Measurements from ENCODE around the gene TBC1D19. TPM values are rescaled to one million over a fixed set of nuclear protein-coding genes. Genes with fewer than 3 reads are reported as not detected.

TBC1D19 gene
- total and polyA plus RNA-seq, 2 experiments from 2014 or later: 7.9 to 21.9 TPM

DNA sequence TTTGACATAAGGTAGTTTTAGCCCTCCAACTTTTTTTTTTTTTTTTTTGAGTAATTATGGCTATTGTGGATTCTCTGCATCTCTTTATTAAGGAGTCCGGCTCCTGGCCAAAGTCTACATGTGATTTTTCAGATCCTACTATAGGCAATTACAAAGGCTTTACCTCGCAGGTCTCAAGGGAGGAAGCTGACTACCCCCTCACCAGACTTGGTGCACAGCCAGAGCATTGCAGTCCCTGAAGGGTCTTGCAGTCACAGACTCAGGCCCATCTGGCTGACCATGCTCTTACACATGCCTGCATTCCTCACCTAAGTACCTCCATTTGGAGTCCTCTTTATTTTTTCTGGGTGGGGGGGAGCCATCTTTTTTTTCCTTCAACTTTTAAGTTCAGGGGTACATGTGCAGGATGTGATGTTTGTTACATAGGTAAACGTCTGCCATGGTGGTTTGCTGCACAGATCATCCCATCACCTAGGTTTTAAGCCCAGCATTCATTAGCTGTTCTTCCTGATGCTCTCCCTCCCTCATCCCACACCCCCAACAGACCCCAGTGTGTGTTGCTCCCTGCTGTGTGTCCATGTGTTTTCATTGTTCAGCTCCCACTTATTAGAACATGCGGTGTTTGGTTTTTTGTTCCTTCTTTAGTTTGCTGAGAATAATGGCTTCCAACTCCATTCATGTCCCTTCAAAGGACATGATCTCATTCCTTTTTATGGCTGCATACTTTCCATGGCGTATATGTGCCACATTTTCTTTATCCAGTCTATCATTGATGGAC lies 188.4 kb downstream of the TBC1D19 start:
- Histone ChIP-seq H3K36me3 (replicated peaks; ENCODE audit: insufficient read depth, low read depth) (no peaks in the 10 kb centered on the region), H4K20me1 (ENCODE audit: insufficient read depth, poor library complexity, severe bottlenecking) (no peaks in the 10 kb centered on the region), H3K9me2 (replicated peaks; ENCODE audit: insufficient read depth) (no peaks in the 10 kb centered on the region), H3K4me2 (no peak overlapping the region), H3K79me2 (no peaks in the 10 kb centered on the region), H2AFZ (no peak overlapping the region), H3K4me1 (ENCODE audit: insufficient read depth) (no peaks in the 10 kb centered on the region), H3K4me3 (no peak overlapping the region), H3K27ac (no peak overlapping the region), H3K27me3 (no peaks in the 10 kb centered on the region), H3K9me3 (ENCODE audit: low read depth) (no peaks in the 10 kb centered on the region)
- 98% methylated on average over 5 of the region's 5 CpGs for WGBS (ENCODE audit: low lambda C conversion rate, missing lambda C conversion rate)
- no peak for DNase-seq (ENCODE audit: low spot score)
- TF ChIP-seq, protein P1, sequence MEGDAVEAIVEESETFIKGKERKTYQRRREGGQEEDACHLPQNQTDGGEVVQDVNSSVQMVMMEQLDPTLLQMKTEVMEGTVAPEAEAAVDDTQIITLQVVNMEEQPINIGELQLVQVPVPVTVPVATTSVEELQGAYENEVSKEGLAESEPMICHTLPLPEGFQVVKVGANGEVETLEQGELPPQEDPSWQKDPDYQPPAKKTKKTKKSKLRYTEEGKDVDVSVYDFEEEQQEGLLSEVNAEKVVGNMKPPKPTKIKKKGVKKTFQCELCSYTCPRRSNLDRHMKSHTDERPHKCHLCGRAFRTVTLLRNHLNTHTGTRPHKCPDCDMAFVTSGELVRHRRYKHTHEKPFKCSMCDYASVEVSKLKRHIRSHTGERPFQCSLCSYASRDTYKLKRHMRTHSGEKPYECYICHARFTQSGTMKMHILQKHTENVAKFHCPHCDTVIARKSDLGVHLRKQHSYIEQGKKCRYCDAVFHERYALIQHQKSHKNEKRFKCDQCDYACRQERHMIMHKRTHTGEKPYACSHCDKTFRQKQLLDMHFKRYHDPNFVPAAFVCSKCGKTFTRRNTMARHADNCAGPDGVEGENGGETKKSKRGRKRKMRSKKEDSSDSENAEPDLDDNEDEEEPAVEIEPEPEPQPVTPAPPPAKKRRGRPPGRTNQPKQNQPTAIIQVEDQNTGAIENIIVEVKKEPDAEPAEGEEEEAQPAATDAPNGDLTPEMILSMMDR (IDR thresholded peaks at IDR 0.05; ENCODE audit: poor library complexity): no peak
- TF ChIP-seq EZH2 (IDR thresholded peaks at IDR 0.05; ENCODE audit: borderline replicate concordance) (no peak), EZH2phosphoT487 (IDR thresholded peaks at IDR 0.05; ENCODE audit: low read depth, severe bottlenecking, unreplicated experiment) (no peak)

DNA sequence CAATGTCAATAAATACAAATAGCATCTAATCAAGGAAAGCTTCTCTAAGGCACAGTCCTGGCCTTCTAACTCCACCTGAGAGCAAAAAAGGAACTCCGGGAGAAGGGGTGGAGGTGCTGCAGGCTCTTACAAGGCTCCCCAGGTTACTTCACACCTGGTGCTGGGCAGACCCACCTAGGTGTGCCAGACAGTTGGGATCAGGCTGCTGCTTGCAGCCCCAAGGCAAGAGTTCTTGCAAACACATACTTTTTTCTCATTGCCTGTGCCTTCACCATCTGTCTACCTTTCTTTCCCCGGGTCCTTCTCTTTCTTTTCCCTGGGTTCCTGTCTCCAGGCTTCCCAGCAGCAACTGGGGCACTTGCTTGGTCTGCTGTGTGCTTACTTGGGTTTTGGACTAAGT lies 195.3 kb downstream of the TBC1D19 start:
- Histone ChIP-seq H3K4me2 (no peak overlapping the region), H3K36me3 (replicated peaks; ENCODE audit: insufficient read depth, low read depth) (no peaks in the 10 kb centered on the region), H3K79me2 (no peaks in the 10 kb centered on the region), H3K9me3 (ENCODE audit: low read depth) (no peaks in the 10 kb centered on the region), H3K4me3 (no peak overlapping the region), H2AFZ (no peak overlapping the region), H3K27me3 (no peaks in the 10 kb centered on the region), H3K9me2 (replicated peaks; ENCODE audit: insufficient read depth) (no peaks in the 10 kb centered on the region), H4K20me1 (ENCODE audit: insufficient read depth, poor library complexity, severe bottlenecking) (no peaks in the 10 kb centered on the region), H3K4me1 (ENCODE audit: insufficient read depth) (no peaks in the 10 kb centered on the region), H3K27ac (no peak overlapping the region)
- WGBS (ENCODE audit: low lambda C conversion rate, missing lambda C conversion rate): 97% methylated on average over 2 of the region's 2 CpGs
- TF ChIP-seq EZH2 (IDR thresholded peaks at IDR 0.05; ENCODE audit: borderline replicate concordance) (no peak), EZH2phosphoT487 (IDR thresholded peaks at IDR 0.05; ENCODE audit: low read depth, severe bottlenecking, unreplicated experiment) (no peak)
- TF ChIP-seq, protein P1 (IDR thresholded peaks at IDR 0.05; ENCODE audit: poor library complexity): no peak
- no peak for DNase-seq (ENCODE audit: low spot score)

DNA sequence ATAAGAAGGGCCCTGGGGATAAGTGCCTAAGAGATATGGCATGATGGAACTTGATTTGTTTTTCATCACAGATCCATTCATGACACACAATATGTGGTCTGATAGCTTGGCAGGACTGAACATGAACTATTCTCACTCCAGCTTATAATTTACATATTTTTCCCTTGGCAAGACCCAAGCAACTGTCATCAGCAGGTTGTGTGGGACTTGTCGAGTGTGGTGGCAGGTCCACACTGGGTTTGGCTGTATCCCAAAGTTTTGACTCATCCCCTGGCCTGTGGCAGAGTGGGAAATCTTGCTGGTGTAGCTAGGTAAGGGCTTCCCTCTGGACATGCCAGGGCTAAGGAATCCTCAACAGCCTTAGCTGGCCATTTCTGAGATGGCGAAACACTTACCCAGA lies 195.8 kb downstream of the TBC1D19 start:
- WGBS (ENCODE audit: low lambda C conversion rate, missing lambda C conversion rate): 95% methylated on average over 2 of the region's 2 CpGs
- H3K4me2 ChIP-seq: no peak overlapping the region
- H3K79me2 ChIP-seq: no peaks in the 10 kb centered on the region
- no peak overlapping the region for H3K4me3 ChIP-seq
- no peaks in the 10 kb centered on the region for H3K9me3 ChIP-seq (ENCODE audit: low read depth)
- H3K9me2 ChIP-seq (replicated peaks; ENCODE audit: insufficient read depth): no peaks in the 10 kb centered on the region
- no peak overlapping the region for H2AFZ ChIP-seq
- H3K27ac ChIP-seq: no peak overlapping the region
- H3K4me1 ChIP-seq (ENCODE audit: insufficient read depth): no peaks in the 10 kb centered on the region
- H3K27me3 ChIP-seq: no peaks in the 10 kb centered on the region
- no peak for TF ChIP-seq EZH2 (IDR thresholded peaks at IDR 0.05; ENCODE audit: borderline replicate concordance)
- TF ChIP-seq, protein P1 (IDR thresholded peaks at IDR 0.05; ENCODE audit: poor library complexity): no peak
- no peak for TF ChIP-seq EZH2phosphoT487 (IDR thresholded peaks at IDR 0.05; ENCODE audit: low read depth, severe bottlenecking, unreplicated experiment)
- no peak for DNase-seq (ENCODE audit: low spot score)
- no peaks in the 10 kb centered on the region for H4K20me1 ChIP-seq (ENCODE audit: insufficient read depth, poor library complexity, severe bottlenecking)
- H3K36me3 ChIP-seq (replicated peaks; ENCODE audit: insufficient read depth, low read depth): no peaks in the 10 kb centered on the region

Measured in hepatocyte (in vitro differentiated cells).